Stimulated activated CD8-positive, alpha-beta memory T cell treated with anti-CD3 and anti-CD28 coated beads, Interleukin-7, amount 100 ng/mL, for 1 hour (primary cell): Measurements from ENCODE around the gene WDR17.

Source experiments
- DNase-seq, 2 donors: peaks; one replicate each; pipeline ENCODE4 v3.0.0-alpha.2; 2020; ENCODE audit warnings: low read depth in 2 of 2

The WDR17 gene

DNA sequence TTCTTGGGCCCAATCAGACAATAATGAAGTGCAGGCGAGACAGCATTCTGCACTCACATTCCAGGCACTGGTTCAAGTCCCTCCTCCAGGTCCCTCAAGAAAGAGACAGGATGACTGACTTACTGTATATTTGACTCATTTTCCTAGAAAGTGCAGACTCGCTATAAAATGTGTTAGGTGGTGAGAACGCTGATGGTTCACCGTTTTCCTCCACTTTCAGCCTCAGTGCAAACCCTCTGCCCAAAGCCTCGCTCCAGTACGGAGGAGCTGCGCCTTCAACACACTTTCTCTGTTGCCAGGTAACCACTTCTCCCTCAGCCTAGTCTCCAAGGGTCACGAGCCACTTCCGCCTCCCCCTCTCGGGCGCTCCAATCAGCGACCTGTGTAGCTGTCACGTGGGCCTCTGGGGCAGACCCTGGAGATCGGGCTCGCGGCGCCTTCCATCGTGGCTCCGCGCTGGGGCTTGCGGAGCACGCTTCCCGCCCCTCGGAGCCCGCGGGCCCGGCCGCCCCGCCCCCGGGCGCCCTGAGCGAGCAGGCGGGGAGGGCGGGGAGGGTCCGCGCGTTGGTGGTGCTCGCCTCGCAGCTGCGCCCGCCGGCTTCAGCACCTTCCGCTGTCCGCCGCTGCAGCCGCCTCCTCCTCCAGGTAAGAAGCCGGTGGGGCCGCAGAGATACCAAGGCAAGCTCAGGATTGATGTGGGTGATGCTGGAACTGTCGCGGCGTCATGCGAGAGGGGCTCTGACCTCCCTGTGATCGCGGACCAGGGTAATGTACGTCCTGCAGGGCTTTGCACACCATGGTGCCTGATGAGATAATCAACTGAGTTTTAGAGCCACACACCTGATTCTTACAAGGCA, at the start of gene WDR17:
TSS of gene WDR17 (plus strand) at position 407 of the 857 bp plus-strand sequence. CDS start 45,740 bp downstream, outside the sequence.
- DNase-seq = peak; percentile 23 to 28

DNA sequence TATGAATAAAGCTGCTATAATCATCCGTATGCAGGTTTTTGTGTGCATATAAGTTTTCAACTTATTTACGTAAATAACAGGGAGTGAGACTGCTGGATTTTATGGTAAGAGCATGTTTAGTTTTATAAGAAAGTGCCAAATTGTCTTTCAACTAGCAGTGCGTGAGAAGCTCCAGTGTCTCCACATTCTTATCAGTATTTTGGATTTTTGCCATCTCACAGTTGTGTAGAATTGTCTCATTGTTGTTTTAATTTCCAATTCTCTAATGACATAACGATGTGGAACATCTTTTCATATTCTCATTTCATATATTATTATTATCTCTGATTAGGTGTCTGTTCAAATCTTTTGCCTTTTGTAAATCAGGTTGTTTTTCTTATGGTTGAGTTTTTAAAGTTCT, 49.0 kb upstream of the WDR17 start:
- DNase-seq = no peak

DNA sequence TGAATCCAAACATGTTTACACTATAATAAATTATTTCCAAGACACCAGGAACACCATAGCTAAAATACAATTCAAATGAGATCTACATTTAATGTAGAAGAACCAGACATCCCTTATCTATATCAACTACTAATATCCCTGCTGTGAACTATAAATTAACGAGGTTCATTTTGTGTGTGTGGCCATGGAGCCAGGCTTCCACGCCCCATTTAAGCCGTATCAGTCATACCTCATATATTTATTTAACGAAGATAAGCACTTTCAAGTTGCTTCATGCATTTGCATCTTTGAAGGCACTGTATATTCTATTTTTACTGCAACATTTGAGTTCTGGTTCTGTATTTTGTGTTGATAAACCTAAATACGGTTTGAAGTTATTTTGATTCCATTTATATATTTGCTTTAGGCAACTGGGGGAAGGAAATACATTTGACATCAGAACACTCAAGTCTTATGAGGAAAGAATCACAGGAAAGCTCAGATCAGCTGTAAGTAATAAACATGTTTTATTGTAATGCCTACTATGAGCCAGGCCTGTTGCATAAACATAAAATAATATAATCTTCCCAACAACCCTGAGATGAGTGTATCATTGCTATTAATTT, 45.1 kb upstream of the WDR17 start:
- DNase-seq = no peak

DNA sequence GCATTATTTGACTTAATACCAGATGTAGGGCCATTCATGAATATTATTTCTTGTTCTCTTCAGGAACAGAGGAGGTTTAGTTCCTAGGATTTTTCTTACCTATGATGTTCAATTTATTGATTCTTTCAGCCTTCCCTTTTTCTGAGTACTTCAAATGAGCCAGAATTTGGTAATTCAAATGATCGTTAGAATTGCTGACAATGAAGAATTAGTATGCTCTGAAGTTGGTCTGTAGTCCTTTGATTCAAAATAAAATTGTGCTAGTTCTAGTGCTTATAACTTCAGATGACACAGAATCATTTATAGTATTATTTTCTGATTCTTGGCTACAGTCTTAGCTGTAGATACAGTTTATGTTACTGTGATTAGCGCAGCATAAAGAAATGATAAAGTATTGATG, 35.2 kb upstream of the WDR17 start:
- no peak for DNase-seq

DNA sequence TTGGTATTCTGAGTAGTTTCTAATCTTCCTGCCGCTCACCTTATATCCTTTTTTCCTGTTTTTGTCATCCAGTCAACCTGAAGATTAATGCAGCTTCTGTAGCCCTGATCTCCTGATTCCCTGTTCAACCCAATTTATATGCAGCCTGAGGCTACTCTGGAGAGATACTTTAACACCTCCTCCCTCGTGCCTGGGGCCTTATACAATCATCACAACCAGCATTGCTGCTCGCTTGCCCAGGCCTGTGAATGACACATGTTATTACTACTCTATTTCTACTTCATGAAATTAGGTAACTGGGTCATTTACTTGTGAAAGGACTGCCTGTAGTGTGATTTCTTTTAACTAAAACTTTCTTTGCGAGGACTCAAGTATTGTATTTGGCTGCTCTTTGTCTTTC, 33.7 kb upstream of the WDR17 start:
- no peak for DNase-seq

DNA sequence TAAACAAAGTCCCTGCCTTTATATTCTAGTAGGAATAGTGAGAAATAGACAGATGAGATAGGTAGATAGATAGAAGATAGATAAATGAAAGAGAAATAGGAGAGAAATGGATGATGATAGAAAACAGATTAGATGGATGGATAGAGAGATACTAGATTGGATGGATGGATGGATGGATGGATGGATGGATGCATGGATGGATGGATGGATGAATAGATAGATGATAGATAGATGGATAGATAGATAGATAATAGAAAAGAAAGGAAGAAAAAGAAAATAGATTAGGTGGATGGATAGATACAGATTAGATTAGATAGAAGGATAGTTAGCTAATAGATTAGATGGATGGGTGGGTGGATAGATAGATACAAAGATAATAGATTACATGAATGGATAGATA, 33.2 kb upstream of the WDR17 start:
- DNase-seq = no peak

DNA sequence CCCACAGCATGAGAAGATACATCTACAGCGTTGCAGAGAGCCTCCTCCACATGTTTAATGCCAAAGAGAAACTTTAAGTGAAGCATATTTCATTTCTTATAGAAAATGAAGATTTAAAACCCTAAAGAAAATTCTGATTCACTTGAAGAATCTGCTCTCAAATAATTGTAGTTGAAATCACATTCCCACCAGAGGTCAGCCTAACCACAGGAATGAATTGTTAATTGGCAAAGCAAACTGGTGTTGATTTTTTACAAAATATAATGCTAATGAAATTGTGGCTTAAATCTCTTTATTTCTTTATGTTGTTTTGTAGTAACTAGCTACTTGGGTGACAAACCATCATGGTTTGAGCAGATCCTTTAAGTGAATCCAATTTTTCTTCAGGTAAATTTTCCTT, 31.1 kb upstream of the WDR17 start:
- DNase-seq = no peak

DNA sequence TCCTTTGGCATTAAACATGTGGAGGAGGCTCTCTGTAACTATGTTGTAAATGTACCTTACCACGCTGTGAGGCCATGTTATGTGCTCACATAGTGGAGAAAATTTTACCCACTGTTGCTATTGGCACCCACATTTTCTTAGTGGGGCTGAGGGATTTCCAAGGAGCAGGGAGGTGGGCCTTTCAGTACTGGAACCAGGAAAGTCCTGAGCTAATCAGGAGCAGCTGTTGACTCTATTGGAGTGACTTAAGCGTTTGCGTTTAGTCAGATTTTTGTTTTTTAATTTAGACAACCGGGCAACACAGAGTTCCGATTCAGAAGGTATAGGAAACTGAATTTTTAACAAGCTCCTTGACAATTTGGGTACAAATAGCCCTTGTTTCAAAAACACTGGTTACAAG, 30.7 kb upstream of the WDR17 start:
- no peak for DNase-seq

DNA sequence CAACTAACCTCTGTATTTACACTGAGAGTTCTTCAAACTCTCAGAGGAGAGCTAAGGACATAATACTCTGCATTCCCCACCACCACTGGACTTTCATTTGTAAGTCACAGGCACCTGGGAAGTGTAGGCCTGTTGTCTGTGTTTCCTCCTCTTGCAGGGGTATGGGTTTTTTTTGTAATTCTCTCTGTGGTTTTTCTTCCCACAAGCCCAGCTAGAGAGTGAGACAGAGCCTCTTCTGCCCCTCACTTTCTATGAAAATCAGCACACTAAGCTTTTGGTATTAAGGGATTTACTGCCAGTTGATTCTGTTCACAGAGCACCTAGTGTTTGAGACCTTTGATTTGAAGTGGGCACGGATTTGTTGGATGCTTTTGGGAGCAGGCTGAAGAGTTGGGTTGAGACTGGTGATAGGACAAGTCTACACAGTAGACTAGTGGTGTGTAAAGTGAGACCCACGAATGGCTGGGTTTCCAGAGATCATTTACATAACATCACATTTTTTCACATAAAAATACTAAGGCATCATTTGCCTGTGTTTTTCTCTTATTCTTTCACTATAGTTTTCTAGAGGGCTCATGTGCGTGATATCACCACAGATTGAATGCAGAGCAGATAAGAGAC, 28.9 kb upstream of the WDR17 start:
- no peak for DNase-seq

DNA sequence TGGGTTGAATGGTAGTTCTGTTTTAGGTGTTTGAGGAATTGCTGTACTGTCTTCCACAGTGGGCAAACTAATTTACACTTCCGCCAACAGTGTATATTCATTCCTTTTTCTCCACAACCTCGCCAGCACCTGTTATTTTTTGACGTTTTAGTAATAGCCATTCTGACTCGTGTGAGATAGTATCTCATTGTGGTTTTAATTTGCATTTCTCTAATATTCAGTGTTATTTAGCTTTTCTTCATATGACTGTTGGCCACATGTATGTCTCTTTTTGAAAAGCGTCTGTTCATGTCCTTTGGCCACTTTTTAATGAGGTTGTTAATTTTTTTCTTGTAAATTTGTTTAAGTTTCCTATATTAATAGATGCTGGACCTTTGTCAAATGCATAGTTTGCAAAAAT, 26.9 kb upstream of the WDR17 start:
- DNase-seq = no peak

DNA sequence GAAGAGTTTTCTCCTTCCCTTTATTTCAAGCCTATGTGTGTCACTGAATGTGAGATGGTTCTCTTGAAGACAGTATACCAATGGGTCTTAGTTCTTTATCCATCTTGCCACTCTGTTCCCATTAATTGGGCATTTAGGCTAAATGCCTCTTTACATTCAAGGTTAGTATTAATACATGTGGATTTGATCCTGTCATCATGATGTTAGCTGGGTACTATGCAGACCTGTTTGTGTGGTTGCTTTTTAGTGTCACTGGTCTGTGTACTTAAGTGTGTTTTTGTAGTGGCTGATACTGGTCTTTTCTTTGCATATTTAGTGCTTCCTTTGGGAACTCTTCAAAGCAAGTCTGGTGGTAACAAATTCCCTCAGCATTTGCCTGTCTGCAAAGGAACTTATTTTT, 23.4 kb upstream of the WDR17 start:
- no peak for DNase-seq

DNA sequence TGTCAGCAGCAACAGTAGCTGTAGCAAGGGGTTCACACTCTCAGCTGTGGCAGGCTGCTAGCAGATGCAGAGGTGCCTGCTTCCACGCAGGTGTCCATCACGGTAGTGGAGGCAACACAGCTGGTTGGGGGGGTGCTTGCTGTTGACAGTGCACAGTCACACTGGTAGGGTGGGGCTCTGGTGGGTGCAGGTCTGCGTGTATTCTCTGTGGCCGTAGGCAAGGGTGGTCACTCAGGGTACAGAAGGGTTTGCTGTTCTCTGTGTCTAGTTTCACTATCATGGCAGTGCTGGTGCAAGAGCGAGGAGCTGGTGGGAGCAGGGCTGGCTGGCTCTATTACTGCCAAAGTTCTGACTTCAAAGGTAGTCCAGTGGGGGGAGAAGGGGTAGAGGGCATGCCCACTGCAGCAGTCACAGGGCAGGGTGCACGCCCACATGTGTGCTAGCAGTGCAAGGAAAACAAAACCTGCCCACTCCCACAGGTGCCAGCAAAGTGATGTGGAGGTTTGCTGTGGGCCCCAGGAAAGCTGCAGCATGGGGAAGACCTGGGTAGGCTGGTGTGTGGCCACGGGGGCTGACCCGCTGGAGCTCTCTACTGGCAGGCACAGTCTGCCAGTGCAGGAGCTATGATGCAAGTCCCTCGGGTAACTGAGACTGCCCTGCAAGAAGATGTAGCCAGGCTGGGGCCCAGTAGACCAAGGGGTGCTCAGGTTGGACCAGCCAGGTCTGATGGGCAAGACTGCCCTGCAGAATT, 21.6 kb upstream of the WDR17 start:
- DNase-seq = no peak

DNA sequence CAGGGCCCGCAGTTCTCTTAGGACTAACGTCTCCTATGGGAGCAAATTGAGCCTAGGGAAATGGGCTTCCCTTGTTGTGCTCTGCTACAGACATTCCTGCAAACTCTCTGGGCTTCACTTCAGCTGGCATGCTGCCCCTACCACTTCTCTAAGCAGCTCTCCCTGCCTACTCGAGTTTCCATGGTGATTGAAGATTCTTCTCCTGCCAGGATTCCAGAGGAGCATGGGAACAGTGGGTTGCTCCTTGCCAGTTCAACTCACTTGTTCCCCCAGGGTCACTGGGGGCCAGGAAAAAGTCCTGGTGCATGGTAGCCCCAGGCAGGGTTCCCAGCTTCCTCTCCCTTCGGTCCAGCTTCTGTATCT, 21.1 kb upstream of the WDR17 start:
- no peak for DNase-seq

DNA sequence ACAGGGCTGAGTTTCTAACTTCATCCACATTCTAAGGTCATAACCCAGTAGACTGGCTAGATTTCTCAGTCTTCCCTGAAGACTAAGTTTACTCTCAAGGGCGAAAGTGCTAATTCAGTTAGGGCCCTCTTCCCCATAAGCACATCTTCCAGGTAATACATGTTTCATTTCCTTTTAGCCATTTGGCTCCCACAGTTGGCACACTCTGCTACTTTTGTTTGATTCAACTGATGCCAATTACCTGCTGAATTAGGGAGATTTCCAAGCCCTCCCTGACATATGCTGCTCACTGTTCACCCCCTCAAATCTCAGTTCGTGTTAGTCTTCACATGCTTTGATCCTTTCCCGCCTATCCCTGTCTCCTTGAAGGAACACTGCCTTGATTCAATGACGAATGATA, 17.0 kb upstream of the WDR17 start:
- no peak for DNase-seq

DNA sequence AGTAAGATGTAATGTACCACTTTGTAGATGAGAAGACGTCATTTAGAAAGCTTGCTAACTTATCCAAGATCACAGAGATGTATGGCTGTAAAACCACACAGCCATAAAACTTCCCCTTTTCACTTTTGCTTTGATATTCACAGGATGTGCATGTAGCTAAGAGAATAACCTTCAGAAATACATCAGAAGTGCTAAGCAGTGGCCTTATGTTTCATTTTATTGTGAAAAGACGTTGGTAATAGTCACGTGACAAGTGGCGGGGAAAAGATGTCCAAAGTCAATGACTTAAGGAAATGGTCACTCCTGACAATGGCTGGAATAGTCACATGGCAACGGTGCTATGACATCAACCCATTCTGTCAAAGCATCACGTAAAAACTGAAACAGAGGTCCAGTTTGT, 12.9 kb upstream of the WDR17 start:
- DNase-seq = no peak

DNA sequence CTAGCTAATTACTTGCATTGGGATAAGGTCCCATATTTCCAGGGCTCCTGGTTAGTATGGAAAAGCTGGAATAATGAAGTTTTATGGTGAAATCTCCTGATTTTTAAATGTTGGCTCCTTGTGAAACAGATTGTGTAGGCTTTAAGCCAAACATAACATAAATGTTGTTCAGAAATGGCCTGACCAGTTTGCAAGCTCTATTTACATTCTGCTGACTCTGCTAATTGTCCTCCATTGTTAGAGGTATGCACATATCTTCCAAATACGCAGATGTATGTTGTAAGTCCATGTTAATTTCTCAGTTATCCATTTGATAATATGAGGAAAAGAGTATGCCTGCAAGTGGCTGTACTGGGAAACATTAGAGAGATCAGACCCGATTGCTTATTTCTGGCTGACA, 11.9 kb upstream of the WDR17 start:
- DNase-seq = no peak

DNA sequence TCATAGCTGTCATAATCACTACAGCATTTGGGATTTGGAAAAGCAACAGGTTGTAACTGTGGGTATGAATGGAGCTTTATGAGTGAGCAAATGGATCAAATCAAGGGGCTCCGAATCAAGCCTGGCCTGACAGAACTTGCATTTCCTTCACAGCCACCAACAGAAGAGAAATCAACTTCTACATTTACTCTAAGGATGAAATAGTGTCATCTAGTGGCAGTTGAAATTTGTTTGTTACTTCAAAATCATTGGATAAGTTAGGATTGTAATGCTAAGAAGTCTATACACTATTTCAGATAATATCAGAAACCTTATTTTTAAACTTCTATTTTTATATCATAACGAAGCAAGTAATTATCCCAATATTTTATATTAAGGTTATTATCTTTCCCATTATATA, 10.7 kb upstream of the WDR17 start:
- DNase-seq = no peak

DNA sequence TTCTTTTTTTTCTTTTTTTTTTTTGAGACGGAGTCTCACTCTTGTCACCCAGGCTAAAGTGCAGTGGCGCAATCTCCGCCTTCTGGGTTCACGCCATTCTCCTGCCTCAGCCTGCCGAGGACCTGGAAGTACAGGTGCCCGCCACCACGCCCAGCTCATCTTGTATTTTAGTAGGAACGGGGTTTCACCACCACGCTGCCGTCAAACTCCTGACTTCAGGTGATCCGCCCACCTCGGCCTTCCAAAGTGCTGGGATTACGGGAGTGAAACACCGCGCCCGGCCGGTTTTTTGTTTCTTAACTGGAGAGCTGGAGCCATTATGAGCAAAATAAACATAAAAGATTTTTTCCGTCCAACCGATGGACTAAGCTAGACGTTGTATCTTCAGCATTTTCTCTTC, 1.9 kb upstream of the WDR17 start:
- DNase-seq = no peak

DNA sequence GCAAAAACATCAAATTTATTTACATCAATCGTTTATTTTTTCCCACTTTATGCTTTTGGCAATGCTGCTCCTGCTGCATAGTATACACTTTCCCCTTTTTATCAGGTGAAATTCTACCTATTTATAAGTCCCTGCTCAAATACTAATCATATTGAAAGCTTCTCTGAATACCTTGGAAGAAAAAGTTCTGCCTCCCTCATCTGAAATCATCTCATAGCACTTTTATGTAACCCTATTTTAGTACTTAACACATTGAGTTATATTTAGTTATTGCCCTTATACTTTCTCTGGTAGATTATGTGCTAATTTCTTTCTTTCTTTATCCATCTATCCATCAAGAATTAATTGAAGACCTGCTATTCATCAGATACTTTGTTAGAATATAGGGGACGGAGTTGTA, 1.1 kb upstream of the WDR17 start:
- no peak for DNase-seq

DNA sequence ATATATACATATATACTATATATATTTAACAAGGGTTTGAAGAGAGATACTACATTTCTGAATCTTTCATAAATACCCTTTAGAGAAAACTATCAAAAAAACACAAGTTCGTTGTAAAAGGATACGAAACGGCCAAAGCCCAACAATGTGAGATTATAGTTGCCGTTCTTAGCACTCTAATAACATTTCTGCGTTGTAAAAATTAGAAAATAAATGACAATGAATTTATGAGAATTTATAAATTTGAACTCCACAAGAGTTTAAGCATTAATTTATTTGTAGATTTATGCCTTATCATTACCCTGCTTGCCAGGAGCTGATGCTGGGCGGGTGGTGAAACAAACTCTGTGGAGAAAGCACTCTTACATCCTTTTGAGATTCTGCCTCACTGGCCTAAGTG, 1.1 kb downstream of the WDR17 start:
- no peak for DNase-seq

DNA sequence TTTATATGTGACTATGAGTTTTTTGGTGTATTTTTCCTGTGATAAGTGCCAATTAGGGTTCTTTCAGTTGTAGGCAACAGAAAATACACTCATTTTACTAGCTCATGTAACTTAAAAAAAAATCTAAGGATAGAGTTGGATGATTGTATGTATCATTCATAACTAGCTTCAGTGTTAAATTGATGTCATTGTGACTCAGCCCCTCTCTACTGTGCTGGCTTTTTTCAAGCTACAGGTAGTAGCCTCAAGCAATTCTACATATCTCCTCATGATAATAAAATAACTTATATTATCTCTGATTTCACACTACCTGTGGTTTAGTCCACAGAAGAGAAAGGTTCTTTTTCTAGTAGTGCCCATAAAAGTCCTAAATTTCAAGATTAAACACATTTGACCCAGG, 11.9 kb downstream of the WDR17 start:
- DNase-seq = no peak

DNA sequence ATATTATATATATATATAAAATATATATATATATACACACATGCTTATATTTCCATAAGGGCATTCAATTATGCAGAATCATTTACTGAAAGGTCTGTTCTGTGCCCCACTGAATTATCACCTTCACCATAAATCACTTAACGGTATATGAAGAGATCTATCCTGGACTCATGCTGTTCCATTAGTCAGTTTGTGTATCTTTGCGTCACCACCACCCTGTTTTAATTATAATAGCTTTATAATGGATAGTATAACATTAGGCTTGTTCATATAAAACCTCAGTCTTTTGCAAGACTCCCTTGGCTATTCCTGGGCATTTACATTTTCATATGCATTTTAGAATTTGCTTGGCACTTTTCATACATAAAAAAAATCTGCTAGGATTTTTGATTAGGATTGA, 19.1 kb downstream of the WDR17 start:
- DNase-seq = no peak

DNA sequence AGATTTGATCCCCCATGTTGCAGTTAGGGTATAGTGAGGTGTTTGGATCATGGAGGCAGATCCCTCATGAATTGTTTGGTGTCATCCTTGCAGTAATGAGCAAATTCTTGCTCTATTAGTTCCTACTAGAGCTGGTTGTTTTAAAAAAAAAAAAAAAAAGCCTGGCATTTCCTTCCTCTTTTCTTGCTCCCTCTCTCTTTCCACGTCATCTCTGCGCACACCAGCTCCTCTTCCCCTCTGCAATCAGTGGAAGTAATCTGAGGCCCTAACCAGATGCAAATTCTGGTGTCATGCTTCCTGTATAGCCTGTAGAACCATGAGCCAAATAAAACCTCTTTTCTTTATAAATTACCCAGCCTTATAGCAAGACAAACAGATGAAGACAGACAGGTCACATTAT, 24.5 kb downstream of the WDR17 start:
- DNase-seq = no peak
